Left hindlimb (tissue), 1 donor: ENCODE measurements around the gene TLCD1.
"Not testable (repeated sequence)": the region's sequence is repeated elsewhere in the genome, so short reads cannot be mapped to it uniquely, and the experiment has no call there.

Experiments
- DNase-seq: peaks from one replicate; pipeline ENCODE4 v3.0.0-alpha.2; 2018

The TLCD1 gene

GRCh38 chr17:28726627-28727491 is 826 bp upstream of the TLCD1 start:
- DNase-seq: peak; percentile 96

DNA sequence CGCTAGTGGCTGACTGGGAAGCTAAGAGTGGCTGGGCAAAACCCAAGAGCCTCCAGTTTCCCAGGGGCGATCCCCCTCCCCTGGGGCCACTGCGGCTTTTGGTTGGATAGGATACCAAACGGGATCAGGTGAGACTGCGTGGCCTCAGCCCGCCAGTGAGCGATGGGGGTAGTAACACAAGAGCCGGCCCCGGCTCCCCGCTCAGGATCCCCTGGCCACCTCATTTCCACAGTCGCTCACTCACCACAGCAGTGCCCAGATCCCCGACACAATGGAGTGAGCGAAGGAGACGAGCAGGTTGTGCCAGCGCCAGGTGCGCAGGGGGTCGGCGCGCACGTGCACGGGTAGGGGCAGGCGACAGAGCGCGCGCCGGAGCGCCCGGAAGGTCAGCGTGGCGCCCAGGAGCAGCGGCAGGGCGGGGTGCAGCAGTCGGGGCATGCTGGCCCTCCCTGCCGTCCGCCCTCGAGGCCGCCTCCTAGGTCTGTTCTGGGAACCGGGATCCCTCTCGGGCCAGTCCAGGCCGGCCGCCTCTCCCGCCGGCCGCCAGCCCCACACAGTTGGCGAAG is 290 bp downstream of the TLCD1 start:
- peak; percentile 68 for DNase-seq

- no peak for DNase-seq
Measured at GRCh38 chr17:28725166-28725659, 820 bp downstream of the TLCD1 start.

DNA sequence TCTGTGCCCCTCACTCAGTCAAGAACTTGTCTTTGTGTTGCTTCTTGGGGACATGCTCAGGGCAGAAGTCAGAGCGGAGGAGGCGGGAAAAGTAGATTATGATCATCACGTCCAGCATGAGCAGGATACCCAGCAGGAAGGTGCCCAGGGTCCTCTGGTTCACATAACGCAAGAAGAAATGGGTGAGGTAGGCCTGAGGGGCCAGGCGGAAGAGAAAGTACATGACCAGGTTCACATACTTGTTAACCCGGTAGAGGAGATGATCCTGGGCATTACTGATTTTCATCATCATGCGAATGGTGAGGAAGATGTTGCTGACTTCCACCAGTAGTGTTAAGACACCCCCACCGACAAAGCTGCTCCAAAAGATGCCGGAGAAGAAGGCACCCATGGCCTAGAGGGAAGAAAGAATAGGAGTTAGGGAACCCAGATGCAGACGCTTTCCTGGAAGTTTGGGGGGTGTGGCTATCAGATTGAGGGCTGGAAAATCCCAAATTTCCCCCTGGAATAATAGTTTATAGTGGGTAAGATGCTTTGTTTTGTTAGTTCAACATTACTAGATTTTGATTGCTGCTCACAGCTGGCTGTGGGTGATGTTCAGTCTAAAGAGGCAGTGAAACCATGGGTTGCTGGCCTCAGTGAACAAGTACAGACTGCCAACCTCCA is 1.4 kb downstream of the TLCD1 start:
- no peak for DNase-seq

DNA sequence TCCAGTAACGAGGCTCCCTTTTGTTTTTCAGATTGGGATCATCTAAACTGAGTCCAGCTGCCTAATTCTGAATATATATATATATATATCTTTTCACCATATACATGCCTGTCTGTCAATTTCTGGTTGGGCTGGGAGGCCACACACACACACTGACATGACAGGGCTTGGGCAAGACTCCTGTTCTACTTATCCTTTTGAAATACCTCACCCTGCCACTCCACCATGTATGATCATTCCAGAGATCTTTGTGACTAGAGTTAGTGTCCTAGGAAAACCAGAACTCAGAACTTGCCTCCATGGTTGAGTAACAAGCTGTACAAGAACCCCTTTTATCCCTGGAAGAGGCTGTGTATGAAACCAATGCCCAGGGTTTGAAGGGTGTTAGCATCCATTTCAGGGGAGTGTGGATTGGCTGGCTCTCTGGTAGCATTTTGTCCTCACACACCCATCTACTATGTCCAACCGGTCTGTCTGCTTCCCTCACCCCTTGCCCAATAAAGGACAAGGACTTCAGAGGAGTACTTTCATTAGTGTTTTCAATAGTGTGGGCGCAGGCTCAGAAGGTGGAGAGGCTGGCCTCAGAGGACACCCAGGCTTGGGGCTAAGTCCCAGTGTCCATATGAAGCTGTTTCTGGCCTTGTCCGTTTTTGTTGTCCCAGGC is 2.1 kb downstream of the TLCD1 start:
- not testable (repeated sequence) for DNase-seq

- no peak for DNase-seq
Measured at GRCh38 chr17:28723159-28723835, 2.7 kb downstream of the TLCD1 start.

GRCh38 chr17:28722417-28723158 is 3.4 kb downstream of the TLCD1 start:
- no peak for DNase-seq

- not testable (repeated sequence) for DNase-seq
Measured at GRCh38 chr17:28720997-28721329, 5.1 kb downstream of the TLCD1 start.

DNA sequence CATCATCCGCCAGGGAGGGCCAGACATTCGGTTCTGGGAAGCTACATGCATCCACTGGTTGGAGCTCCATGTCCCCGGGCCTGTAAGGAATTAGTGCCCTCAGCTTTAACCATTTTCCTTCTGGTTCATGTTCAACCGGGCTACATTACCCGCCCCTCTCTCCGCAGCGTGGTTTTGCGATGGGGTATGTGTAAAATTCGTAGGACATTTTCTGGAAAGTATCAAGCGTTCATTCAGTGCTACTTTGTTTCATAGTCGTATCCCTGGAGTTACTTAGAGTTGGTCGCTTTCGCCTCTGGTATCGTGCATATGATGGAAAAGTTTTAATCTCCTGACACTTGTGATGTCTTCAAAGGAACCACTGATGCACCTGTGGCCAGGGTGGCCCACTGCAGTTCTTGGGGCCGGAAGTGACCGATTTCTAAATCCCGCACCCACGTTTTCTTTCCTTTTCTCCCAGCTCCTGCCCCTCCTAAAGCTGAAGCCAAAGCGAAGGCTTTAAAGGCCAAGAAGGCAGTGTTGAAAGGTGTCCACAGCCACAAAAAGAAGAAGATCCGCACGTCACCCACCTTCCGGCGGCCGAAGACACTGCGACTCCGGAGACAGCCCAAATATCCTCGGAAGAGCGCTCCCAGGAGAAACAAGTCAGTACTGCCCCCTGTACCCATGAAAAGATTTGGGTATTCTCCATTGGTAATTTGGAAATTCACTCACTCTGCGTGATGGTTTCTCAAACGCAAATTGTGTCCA is 5.6 kb downstream of the TLCD1 start:
- no peak for DNase-seq

DNA sequence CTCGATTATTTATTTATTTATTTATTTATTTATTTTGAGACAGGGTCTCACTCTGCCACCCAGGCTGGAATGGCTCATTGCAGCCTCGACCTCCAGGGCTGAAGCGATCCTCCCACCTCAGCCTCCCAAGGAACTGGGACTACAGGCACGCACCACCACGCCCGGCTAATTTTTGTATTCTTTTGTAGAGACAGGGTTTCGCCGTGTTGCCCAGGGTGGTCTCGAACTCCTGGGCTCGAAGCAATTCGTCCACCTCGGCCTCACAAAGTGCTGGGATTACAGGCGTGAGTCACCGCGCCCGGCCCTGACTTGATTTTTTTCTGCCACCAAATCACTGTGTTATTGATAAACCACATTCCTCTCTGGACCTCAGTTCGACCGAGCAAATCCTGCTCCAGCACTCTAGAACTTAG is 7.0 kb downstream of the TLCD1 start:
- DNase-seq: no peak

- no peak for DNase-seq
Measured at GRCh38 chr17:28718333-28719020, 7.6 kb downstream of the TLCD1 start.

DNA sequence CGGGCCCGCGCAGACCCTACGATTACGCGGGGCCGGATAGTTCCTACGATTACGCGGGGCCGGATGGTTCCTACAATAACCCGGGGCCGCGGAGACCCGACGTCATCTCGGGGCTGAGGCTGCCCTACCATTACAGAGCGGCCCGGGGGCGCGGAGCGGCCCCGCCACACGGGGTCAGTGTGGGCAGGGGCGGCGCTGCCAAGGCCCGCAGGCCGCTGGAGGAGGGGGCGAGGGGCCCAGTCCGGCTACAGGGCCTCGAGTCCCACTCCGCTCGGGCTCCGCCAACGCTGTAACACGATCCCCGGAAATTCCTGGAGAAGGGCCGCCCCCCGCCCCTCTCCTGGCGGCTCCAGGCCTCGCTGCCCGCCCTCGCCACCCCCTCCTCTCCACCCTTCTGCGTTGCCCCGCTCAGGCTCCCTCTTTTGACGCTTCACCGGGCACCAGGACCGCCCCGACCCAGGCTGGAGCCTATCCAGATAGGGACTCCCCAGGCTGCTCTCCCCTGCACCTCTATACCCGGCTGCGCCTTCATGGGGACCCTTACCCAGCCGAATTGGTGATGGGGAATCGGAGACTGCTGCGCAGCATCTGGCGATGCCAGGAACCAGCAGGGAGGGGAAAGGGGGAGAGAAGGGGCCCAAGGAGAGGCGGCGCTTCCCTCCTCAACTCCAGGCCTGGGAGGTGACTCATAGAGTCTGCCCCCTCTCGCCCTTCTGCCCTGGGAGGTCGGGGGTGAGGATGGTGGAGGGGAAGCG is 8.3 kb downstream of the TLCD1 start, which contains the start of gene RAB34:
Gene RAB34 (minus strand): TSS at position 291 of the 755 bp plus-strand sequence. CDS start 602 bp downstream, outside the sequence.
- peak; percentile 94 for DNase-seq

GRCh38 chr17:28716740-28717577 is 9.1 kb downstream of the TLCD1 start:
- DNase-seq: peak; percentile 86

- DNase-seq: no peak
Measured at GRCh38 chr17:28715217-28715616, 10.8 kb downstream of the TLCD1 start.

DNA sequence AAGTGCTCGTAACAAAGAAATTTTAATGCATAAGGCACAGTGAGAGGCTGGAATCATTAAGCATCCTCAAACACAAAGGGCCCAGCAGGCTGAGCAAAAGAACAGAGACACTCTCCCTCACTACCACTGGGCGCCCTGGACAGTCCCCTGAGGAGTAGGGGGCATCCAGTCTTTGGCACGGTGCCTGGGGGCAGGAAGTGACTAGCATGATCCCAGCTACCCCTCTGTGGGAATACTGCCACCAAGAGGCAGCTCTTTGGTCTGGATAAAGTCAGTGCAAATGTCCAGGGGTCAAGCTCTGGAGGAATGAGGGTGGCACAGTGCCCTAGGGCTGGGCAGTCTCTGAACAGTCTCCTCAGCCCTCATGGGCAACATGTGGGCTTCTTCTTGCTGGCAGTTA is 11.8 kb downstream of the TLCD1 start:
- DNase-seq: no peak

DNA sequence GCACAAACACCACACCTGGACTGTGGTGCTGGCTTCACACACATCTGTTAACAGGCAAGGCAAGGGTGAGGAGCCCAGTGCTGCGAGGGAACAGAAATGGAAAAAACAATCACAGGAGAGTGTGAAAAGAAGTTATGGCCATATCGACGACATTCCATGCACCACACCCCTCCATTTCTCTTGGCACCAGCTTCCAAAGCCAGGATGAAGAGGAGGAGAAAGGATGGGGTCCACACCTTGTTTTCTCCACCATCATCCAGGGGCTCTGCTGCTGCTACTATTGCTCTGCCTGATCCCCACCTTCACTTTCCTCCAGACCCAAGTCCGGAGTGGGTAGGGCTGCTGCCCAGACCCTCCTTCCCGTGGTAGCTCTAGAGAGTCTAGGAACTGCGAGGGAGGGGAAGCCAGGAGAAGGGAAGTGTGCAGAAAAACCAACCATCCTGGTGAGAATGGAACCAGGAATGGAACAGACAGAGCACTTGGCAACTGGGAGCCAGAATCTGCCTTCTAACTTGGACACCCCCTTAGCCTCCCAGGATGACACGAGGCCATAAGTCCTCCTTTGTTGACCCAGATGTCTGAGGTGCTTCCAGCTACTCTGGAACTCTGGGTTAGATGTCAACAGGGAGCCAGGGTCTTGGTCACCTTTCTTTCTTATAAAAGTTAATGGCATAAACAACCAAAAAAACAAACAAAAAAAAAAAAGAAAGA is 13.2 kb downstream of the TLCD1 start:
- peak; percentile 25 for DNase-seq

DNA sequence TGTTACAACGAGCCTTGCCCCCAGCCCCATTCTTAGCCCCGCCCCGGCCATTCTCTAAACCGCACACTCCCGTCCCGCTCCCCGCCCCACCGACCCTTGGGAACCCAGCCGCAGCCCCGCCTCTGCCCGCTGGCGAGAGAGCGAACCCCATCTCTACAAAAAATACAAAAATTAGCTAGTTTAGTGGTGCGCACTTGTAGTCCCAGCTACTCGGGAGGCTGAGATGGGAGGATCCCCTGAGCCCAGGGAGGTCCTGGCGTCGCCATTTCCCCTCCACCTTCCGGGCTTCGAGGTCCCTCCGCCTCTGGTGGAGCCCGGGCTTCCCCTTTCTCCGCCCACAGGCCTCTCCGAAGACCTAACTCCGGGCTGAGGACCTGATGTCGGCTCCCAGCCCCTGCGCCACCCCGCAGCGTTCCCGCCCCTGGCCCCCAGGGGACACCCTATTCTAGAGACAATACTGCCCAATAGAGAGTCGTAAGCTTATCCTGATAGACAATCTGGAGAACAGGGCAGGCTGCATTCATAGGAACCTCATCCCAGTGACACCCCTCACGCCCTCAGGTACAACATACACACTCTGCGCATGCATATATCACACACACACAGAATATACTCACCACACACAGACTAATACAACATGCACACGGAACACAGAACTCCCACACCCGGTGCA is 13.9 kb downstream of the TLCD1 start:
- peak; percentile 60 for DNase-seq

GRCh38 chr17:28711723-28712031 is 14.4 kb downstream of the TLCD1 start, which contains the start of gene PROCA1:
Gene PROCA1, minus strand, starts transcription at chr17:28711888. Its CDS starts 228 bp downstream, at chr17:28711660.
- DNase-seq: peak; percentile 87
